Activated CD8-positive, alpha-beta T cell treated with anti-CD3 and anti-CD28 coated beads, Interleukin-2, amount 10 ng/mL, durations not matched to agents 7 days and 5 days (primary cell): ENCODE measurements around the gene SPATA3. TPM values are rescaled to one million over a fixed set of nuclear protein-coding genes. Genes with fewer than 3 reads are reported as not detected.

Source experiments
- ATAC-seq: fragments of 150-1000 bp; cut with Tn5 transposase; one replicate; pipeline ENCODE4 v1.10.0; 2021; ENCODE audit warnings: moderate library complexity
- CTCF ChIA-PET: fragments of 350-600 bp; sonication (Branson Sonifier 250); formaldehyde crosslinking; loops from one replicate; lab custom pipeline; 2021; ENCODE audit warnings: antibody characterized with exemption; lab: Charles Lee
- POLR2A ChIA-PET: fragments of 350-600 bp; sonication (Branson Sonifier 250); formaldehyde crosslinking; loops from one replicate; lab custom pipeline; 2021; ENCODE audit warnings: antibody characterized with exemption; lab: Charles Lee
- DNase-seq: peaks from one replicate; pipeline ENCODE4 v3.0.0-alpha.2; 2020
- H3K27ac Mint-ChIP-seq: one replicate; pipeline ENCODE4 v1.8.0; 2021; ENCODE audit warnings: mild to moderate bottlenecking, mixed read lengths
- H3K27me3 Mint-ChIP-seq: one replicate; pipeline ENCODE4 v1.8.0; 2021; ENCODE audit warnings: low read depth, mixed read lengths
- H3K36me3 Mint-ChIP-seq: one replicate; pipeline ENCODE4 v1.8.0; 2021; ENCODE audit warnings: low read depth, mixed read lengths
- H3K4me1 Mint-ChIP-seq: one replicate; pipeline ENCODE4 v1.8.0; 2021; ENCODE audit warnings: low read depth, mixed read lengths
- H3K4me3 Mint-ChIP-seq: one replicate; pipeline ENCODE4 v1.8.0; 2021; ENCODE audit warnings: mild to moderate bottlenecking, mixed read lengths
- H3K9me3 Mint-ChIP-seq: one replicate; pipeline ENCODE4 v1.8.0; 2022; ENCODE audit warnings: mixed read lengths; ENCODE audit not compliant: insufficient read depth
- total RNA-seq, 2 experiments: library from RNA; stranded (reverse); gene quantifications; one replicate each; pipeline ENCODE4 v1.2.3, GENCODE V29; 2021

SPATA3 gene
- total RNA-seq, 2 experiments from 2014 or later: 0.29 TPM; not detected in 1

GRCh38 chr2:230968921-230969658 lies 26.8 kb upstream of the SPATA3 start:
- CTCF ChIA-PET: interaction anchor here (2.9 kb wide), 1 partner anchor 19 kb away, joined by 13 read pairs; no protein-coding TSS in a partner anchor
- ATAC-seq: no peak
- DNase-seq: no peak
- Mint-ChIP-seq H3K9me3 (no peaks in the 10 kb centered on the region), H3K4me3 (peak overlapping the region; percentile 0), H3K4me1 (peaks cover 33% of the 10 kb centered on the region), H3K27me3 (peaks cover 2% of the 10 kb centered on the region), H3K27ac (peak overlapping the region; percentile 25), H3K36me3 (no peaks in the 10 kb centered on the region)
- POLR2A ChIA-PET: no interaction called here

- Mint-ChIP-seq H3K4me1 (peaks cover 39% of the 10 kb centered on the region), H3K27me3 (peaks cover 2% of the 10 kb centered on the region), H3K4me3 (no peak overlapping the region), H3K36me3 (peaks cover 2% of the 10 kb centered on the region), H3K9me3 (no peaks in the 10 kb centered on the region), H3K27ac (peak overlapping the region; percentile 7)
- POLR2A ChIA-PET: interaction anchor here (1.7 kb wide), 1 partner anchor 12 kb away, joined by 5 read pairs; no protein-coding TSS in a partner anchor
- CTCF ChIA-PET: interaction anchor here (1.0 to 1.7 kb wide), 4 partner anchors 12 to 44 kb away, joined by 3 to 6 read pairs (median 4); no protein-coding TSS in a partner anchor
- ATAC-seq (no peak), DNase-seq (no peak)
Observed at GRCh38 chr2:230969659-230970015, 26.3 kb upstream of the SPATA3 start.

DNA sequence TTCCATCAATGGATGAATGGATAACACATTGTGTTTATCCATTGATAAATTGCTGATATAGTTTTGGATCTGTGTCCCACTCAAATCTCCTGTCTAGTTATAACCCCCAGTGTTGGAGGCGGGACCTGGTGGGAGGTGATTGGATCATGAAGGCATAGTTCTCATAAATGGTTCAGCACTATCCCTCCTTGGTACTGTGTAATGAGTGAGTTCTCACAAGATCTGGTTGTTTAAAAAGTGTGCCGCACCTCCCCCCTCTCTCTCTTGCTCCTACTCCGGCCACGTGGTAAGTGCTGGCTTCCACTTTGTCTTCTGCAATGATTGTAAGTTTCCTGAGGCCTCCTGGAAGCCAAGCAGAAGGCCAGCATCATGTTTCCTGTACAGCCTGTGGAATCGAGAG lies 23.9 kb upstream of the SPATA3 start:
- no peak for DNase-seq
- ChIA-PET POLR2A (interaction anchor here (1.0 kb wide), 1 partner anchor 51 kb away, joined by 3 read pairs; no protein-coding TSS in a partner anchor), CTCF (interaction anchor here (4.1 kb wide), 1 partner anchor 14 kb away, joined by 55 read pairs; no protein-coding TSS in a partner anchor)
- Mint-ChIP-seq H3K36me3 (peaks cover 5% of the 10 kb centered on the region), H3K4me3 (no peak overlapping the region), H3K4me1 (peaks cover 63% of the 10 kb centered on the region), H3K27me3 (no peaks in the 10 kb centered on the region), H3K27ac (no peak overlapping the region), H3K9me3 (no peaks in the 10 kb centered on the region)
- ATAC-seq: no peak

DNA sequence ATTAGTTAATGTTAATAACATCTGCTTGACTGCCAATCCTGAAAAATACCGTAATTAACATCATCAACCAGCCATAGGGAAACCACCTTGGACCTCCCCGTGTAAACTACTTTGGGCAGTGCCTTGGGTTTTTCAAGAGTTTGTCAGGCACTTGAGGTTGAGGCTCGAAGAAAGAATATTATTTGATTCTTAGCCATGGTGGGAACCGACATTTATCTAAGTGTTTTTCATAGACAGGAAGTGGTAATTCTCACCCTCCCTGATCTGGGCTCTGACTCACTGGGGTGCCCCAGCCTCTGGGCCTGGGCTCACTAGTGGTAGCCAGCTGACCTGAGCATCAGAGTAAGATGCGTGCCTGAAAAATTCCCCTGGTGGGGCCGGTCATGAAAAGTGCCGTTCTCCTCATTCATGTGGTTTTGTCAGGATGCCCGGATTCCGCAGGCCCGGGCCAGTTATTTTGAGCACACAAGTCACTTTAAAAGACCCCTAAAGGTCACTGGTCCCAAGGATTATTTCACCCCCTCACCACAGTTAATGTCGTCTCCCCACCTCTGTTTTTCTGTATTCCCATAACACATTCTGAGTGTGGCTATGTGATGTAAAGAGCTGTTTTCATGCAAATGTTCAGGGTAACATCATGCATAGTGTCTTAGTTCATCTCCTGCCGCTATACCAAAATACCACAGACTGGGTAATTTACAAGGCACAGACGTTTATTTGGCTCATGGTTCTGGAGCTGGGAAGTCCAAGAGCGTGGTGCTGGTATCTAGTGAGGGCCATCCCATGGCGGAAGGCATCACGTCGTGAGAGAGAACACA lies 21.6 kb upstream of the SPATA3 start:
- POLR2A ChIA-PET: interaction anchor here (0.7 to 2.6 kb wide), 5 partner anchors 10 to 97 kb away, joined by 3 to 20 read pairs (median 4); partner anchors contain the start of gene GPR55

GRCh38 chr2:230975927-230976326 lies 20.0 kb upstream of the SPATA3 start:
- Mint-ChIP-seq H3K27me3 (no peaks in the 10 kb centered on the region), H3K9me3 (no peaks in the 10 kb centered on the region), H3K27ac (peak overlapping the region; percentile 63), H3K36me3 (peaks cover 5% of the 10 kb centered on the region), H3K4me1 (peaks cover 75% of the 10 kb centered on the region), H3K4me3 (no peak overlapping the region)
- no peak for ATAC-seq
- ChIA-PET CTCF (interaction anchor here (1.1 to 4.1 kb wide), 2 partner anchors 10 to 52 kb away, joined by 3 to 55 read pairs; no protein-coding TSS in a partner anchor), POLR2A (no interaction called here)
- no peak for DNase-seq

More for the DNA sequence above, 21.6 kb upstream of the SPATA3 start:
- no peaks in the 10 kb centered on the region for H3K27me3 Mint-ChIP-seq
- ATAC-seq: peak; percentile 95
- H3K27ac Mint-ChIP-seq: peak overlapping the region; percentile 88
- CTCF ChIA-PET: interaction anchor here (1.2 to 4.1 kb wide), 9 partner anchors 12 to 150 kb away, joined by 3 to 55 read pairs (median 5); partner anchors contain the start of gene GPR55
- H3K4me3 Mint-ChIP-seq: peak overlapping the region; percentile 51
- H3K4me1 Mint-ChIP-seq: peaks cover 74% of the 10 kb centered on the region
- H3K9me3 Mint-ChIP-seq: no peaks in the 10 kb centered on the region
- peaks cover 5% of the 10 kb centered on the region for H3K36me3 Mint-ChIP-seq
- peak; percentile 82 for DNase-seq

DNA sequence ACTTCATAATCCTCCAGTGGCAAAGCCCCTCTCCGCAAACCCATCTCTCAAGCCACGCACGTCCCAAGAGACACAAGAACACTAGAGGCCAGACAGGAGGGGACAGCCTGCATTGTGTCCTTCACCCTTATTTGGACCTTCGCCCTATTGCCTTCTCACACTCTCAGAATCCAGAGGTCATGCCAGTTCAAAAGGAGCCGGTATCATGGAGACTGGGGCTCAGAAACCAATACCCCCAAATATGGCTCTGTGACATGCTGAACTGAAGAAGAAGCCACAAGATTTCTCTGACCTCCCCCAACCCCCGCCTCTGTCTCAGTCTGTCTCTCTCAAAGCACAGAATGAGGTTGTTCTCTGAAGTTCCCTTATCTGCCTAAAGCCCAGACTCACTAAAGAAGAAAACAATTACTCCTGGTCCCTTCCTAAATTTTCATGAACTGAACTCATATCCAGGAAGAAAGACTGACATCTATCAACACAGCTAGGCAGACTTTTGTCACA lies 19.2 kb upstream of the SPATA3 start:
- DNase-seq (peak; percentile 46), ATAC-seq (no peak)
- no peaks in the 10 kb centered on the region for H3K9me3 Mint-ChIP-seq
- ChIA-PET POLR2A (no interaction called here), CTCF (no interaction called here)
- peak overlapping the region; percentile 8 for H3K27ac Mint-ChIP-seq
- peaks cover 83% of the 10 kb centered on the region for H3K4me1 Mint-ChIP-seq
- H3K36me3 Mint-ChIP-seq: peaks cover 5% of the 10 kb centered on the region
- H3K4me3 Mint-ChIP-seq: no peak overlapping the region
- H3K27me3 Mint-ChIP-seq: no peaks in the 10 kb centered on the region

GRCh38 chr2:230980468-230980867 lies 15.5 kb upstream of the SPATA3 start:
- ChIA-PET CTCF (interaction anchor here (1.7 to 9.3 kb wide), 3 partner anchors 10 to 157 kb away, joined by 5 to 285 read pairs (median 8); partner anchors contain the start of gene GPR55), POLR2A (interaction anchor here (0.6 to 1.1 kb wide), 2 partner anchors 32 to 56 kb away, joined by 3 read pairs; no protein-coding TSS in a partner anchor)
- Mint-ChIP-seq H3K4me1 (peaks cover 87% of the 10 kb centered on the region), H3K36me3 (no peaks in the 10 kb centered on the region), H3K27ac (peak overlapping the region; percentile 18), H3K9me3 (no peaks in the 10 kb centered on the region), H3K27me3 (no peaks in the 10 kb centered on the region), H3K4me3 (peak overlapping the region; percentile 1)
- no peak for ATAC-seq
- DNase-seq: no peak

- Mint-ChIP-seq H3K4me3 (peak overlapping the region; percentile 72), H3K27me3 (no peaks in the 10 kb centered on the region), H3K27ac (peak overlapping the region; percentile 88), H3K9me3 (no peaks in the 10 kb centered on the region), H3K36me3 (no peaks in the 10 kb centered on the region), H3K4me1 (peaks cover 86% of the 10 kb centered on the region)
- CTCF ChIA-PET: interaction anchor here (1.1 to 9.3 kb wide), 6 partner anchors 11 to 158 kb away, joined by 3 to 285 read pairs (median 6); partner anchors contain the start of gene GPR55
- ATAC-seq: peak; percentile 18
- POLR2A ChIA-PET: interaction anchor here (0.9 to 1.6 kb wide), 4 partner anchors 24 to 76 kb away, joined by 3 to 6 read pairs (median 4); no protein-coding TSS in a partner anchor
- DNase-seq: peak; percentile 68
Observed at GRCh38 chr2:230981704-230982103, 14.2 kb upstream of the SPATA3 start.

DNA sequence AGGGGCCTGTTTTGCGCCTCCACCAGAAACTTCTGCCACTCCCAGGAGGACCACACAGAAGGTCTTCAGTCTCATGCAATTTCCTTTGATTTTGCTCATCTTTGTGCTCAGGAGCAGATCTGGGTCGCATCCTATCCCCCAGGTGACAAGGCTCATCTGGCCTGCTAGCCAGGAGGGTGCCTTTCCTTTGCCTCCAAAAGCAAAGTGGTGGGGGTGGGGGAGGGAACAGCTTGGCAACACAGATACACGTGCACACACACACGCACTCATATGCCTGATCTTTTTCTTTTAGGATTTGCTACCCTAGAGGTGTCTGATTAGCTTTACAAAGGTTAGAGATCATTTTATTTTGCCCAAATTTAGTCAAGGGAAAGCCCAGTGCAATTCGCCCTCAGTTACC lies 13.8 kb upstream of the SPATA3 start:
- Mint-ChIP-seq H3K4me3 (peak overlapping the region; percentile 72), H3K27ac (peak overlapping the region; percentile 88), H3K27me3 (no peaks in the 10 kb centered on the region), H3K36me3 (no peaks in the 10 kb centered on the region), H3K9me3 (no peaks in the 10 kb centered on the region), H3K4me1 (peaks cover 86% of the 10 kb centered on the region)
- CTCF ChIA-PET: interaction anchor here (1.1 to 9.3 kb wide), 6 partner anchors 12 to 158 kb away, joined by 3 to 285 read pairs (median 6); partner anchors contain the start of gene GPR55
- POLR2A ChIA-PET: interaction anchor here (0.9 to 1.6 kb wide), 4 partner anchors 25 to 76 kb away, joined by 3 to 6 read pairs (median 4); no protein-coding TSS in a partner anchor
- no peak for ATAC-seq
- no peak for DNase-seq

GRCh38 chr2:230982528-230982927 lies 13.4 kb upstream of the SPATA3 start:
- CTCF ChIA-PET: interaction anchor here (0.8 to 9.3 kb wide), 7 partner anchors 26 to 159 kb away, joined by 3 to 285 read pairs (median 3); partner anchors contain the start of gene GPR55
- DNase-seq (no peak), ATAC-seq (no peak)
- Mint-ChIP-seq H3K36me3 (no peaks in the 10 kb centered on the region), H3K9me3 (no peaks in the 10 kb centered on the region), H3K27me3 (no peaks in the 10 kb centered on the region), H3K27ac (peak overlapping the region; percentile 88), H3K4me3 (peak overlapping the region; percentile 72), H3K4me1 (peaks cover 84% of the 10 kb centered on the region)
- POLR2A ChIA-PET: interaction anchor here (0.9 to 1.6 kb wide), 4 partner anchors 25 to 77 kb away, joined by 3 to 6 read pairs (median 4); no protein-coding TSS in a partner anchor
